PFSK-1 (cell line): Measurements from ENCODE around the gene POU6F2.
A peak's percentile ranks its signal among the peaks of the same experiment; 100 is the strongest.

ENCODE experiments used
- POLR2AphosphoS5 ChIP-seq: IDR thresholded peaks from 2 replicates; pipeline ENCODE4 v1.6.1; 2012; ENCODE audit warnings: low read depth, mild to moderate bottlenecking, control low read depth, low read length, moderate library complexity
- REST ChIP-seq, 2 experiments: IDR thresholded peaks; 2 replicates each; pipeline versions ENCODE4 v1.6.1 to v1.8.0; 2011 to 2012; ENCODE audit warnings: low read depth in 2 of 2, low read length in 2 of 2, control low read depth in 1 of 2, inconsistent platforms in 1 of 2, mild to moderate bottlenecking in 1 of 2, moderate library complexity in 1 of 2; ENCODE audit not compliant: insufficient read depth in 1 of 2

DNA sequence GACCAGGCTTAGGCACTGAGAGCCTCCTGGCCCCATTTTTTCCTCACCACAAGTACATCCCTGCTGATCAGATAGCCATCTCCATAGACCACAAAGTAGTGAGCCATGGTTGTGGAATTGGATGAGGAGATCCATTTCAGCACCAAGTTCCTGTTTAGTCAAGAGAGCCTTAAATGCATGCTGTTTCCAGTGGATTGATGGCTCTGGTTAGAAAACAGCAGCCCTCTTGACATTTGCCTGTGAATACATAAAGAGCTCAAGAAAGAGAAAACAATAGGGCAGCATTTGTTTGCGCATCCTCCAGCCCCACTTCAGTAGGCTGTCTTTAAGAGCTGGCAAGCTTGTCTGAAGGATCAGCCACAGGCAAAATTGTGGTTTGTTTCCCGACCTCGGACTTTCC lies 251.2 kb downstream of the POU6F2 start:
- peak in 1 of 2 experiments; percentile 63; a peak in 1 of 4 replicates for TF ChIP-seq REST (IDR thresholded peaks at IDR 0.05; ENCODE audit: insufficient read depth in 1 of 2, low read depth in 2 of 2, low read length in 2 of 2)
- TF ChIP-seq POLR2AphosphoS5: no peak
